HEK293 (cell line): ENCODE data around the gene NHSL2.

Experiments
- MYNN ChIP-seq: fragments of 450-650 bp; formaldehyde crosslinking; IDR thresholded peaks from 2 replicates; pipeline ENCODE4 v1.5.1; 2016; ENCODE audit warnings: missing biosample characterization, missing genetic modification characterization, borderline replicate concordance
- SP7 ChIP-seq: fragments of 450-650 bp; formaldehyde crosslinking; IDR thresholded peaks from 2 replicates; pipeline ENCODE4 v1.5.1; 2016; ENCODE audit warnings: missing biosample characterization, missing genetic modification characterization
- ZNF324 ChIP-seq: fragments of 450-650 bp; formaldehyde crosslinking; IDR thresholded peaks from 2 replicates; pipeline ENCODE4 v1.5.1; 2016; ENCODE audit warnings: missing biosample characterization, missing genetic modification characterization
- ZNF558 ChIP-seq: fragments of 450-650 bp; formaldehyde crosslinking; IDR thresholded peaks from 2 replicates; pipeline ENCODE4 v1.5.1; 2016; ENCODE audit warnings: missing biosample characterization, missing genetic modification characterization
- ZNF623 ChIP-seq: fragments of 450-650 bp; formaldehyde crosslinking; IDR thresholded peaks from 2 replicates; pipeline ENCODE4 v1.5.1; 2016; ENCODE audit warnings: missing biosample characterization, missing genetic modification characterization
- TF ChIP-seq, protein P1 (sequence below): fragments of 450-650 bp; formaldehyde crosslinking; IDR thresholded peaks from 2 replicates; pipeline ENCODE4 v1.5.1; 2016; ENCODE audit warnings: missing biosample characterization, missing genetic modification characterization

DNA sequence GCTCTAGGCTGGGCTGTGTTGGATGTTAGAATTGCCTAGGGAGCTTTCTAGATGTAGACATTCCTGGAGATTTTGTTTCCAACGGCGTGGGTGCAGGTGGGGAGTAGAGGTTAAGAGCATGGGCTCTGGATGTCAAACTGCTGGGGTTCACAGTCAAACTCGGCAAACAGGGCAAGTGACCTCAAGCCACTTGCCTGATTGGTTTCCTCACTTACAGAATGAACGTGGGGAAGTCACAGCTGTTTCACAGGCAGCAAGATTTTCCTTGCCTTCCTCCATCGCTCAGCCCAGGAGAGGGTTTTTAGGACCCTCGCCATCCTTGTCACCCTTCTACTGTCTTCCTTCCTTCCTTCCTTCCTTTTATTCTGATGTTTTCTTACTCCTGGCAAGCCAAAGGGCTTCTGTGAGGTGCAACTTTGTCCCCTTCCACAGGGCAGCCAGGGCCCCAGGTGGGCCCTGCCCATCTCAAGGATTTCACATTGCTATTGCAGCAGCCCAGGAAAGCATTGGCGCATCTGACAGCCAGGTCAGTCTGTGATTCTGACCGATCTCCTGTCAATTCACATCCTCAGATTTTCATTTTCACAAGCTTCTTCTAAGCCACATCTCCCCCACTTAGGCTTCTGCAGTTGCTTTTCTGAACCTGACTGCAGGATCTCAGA lies 214.0 kb downstream of the NHSL2 start:
- TF ChIP-seq ZNF623 (tag by site-specific recombination), result no peak
- TF ChIP-seq, protein P1, sequence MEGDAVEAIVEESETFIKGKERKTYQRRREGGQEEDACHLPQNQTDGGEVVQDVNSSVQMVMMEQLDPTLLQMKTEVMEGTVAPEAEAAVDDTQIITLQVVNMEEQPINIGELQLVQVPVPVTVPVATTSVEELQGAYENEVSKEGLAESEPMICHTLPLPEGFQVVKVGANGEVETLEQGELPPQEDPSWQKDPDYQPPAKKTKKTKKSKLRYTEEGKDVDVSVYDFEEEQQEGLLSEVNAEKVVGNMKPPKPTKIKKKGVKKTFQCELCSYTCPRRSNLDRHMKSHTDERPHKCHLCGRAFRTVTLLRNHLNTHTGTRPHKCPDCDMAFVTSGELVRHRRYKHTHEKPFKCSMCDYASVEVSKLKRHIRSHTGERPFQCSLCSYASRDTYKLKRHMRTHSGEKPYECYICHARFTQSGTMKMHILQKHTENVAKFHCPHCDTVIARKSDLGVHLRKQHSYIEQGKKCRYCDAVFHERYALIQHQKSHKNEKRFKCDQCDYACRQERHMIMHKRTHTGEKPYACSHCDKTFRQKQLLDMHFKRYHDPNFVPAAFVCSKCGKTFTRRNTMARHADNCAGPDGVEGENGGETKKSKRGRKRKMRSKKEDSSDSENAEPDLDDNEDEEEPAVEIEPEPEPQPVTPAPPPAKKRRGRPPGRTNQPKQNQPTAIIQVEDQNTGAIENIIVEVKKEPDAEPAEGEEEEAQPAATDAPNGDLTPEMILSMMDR (tag by site-specific recombination), result no peak
- no peak for TF ChIP-seq ZNF324
- TF ChIP-seq SP7, result no peak
- TF ChIP-seq ZNF558, result no peak
- no peak for TF ChIP-seq MYNN
